GM18505 (cell line): Measurements from ENCODE around the gene TMEM248.
"Not testable (repeated sequence)": the region's sequence is repeated elsewhere in the genome, so short reads cannot be mapped to it uniquely, and the experiment has no call there.

Experiments used
- ATAC-seq: cut with Tn5 transposase; IDR thresholded peaks from one replicate; pipeline ENCODE4 v1.9.1; 2021; ENCODE audit not compliant: unreplicated experiment
- POLR2A ChIP-seq: IDR thresholded peaks from 4 replicates; pipeline ENCODE4 v1.6.1; 2011; ENCODE audit warnings: borderline replicate concordance; ENCODE audit not compliant: insufficient read depth, insufficient read length; ENCODE audit errors: extremely low read depth

TMEM248 gene

GRCh38 chr7:66901941-66902843, 18.8 kb upstream of the TMEM248 start:
- no peak for TF ChIP-seq POLR2A
- ATAC-seq: no peak

GRCh38 chr7:66902844-66903180, 18.2 kb upstream of the TMEM248 start:
- TF ChIP-seq POLR2A: no peak
- no peak for ATAC-seq

- no peak for ATAC-seq
Observed at GRCh38 chr7:66903360-66904062, 17.5 kb upstream of the TMEM248 start.

GRCh38 chr7:66904063-66904593, 16.9 kb upstream of the TMEM248 start:
- ATAC-seq: no peak
- TF ChIP-seq POLR2A: no peak

More at GRCh38 chr7:66903360-66904062, 17.5 kb upstream of the TMEM248 start:
- TF ChIP-seq POLR2A: no peak

GRCh38 chr7:66905278-66905677, 15.7 kb upstream of the TMEM248 start:
- TF ChIP-seq POLR2A: no peak
- no peak for ATAC-seq

GRCh38 chr7:66905689-66906088, 15.3 kb upstream of the TMEM248 start:
- ATAC-seq: no peak
- TF ChIP-seq POLR2A: no peak

- no peak for TF ChIP-seq POLR2A
- ATAC-seq: no peak
Observed at GRCh38 chr7:66907731-66908130, 13.3 kb upstream of the TMEM248 start.

GRCh38 chr7:66908598-66908997, 12.4 kb upstream of the TMEM248 start:
- ATAC-seq: not testable (repeated sequence)

GRCh38 chr7:66910789-66911188, 10.2 kb upstream of the TMEM248 start:
- no peak for ATAC-seq
- TF ChIP-seq POLR2A: no peak

- not testable (repeated sequence) for ATAC-seq
Observed at GRCh38 chr7:66911191-66911590, 9.8 kb upstream of the TMEM248 start.

GRCh38 chr7:66912195-66912594, 8.8 kb upstream of the TMEM248 start:
- no peak for ATAC-seq
- no peak for TF ChIP-seq POLR2A

GRCh38 chr7:66913118-66914037, 7.6 kb upstream of the TMEM248 start:
- no peak for TF ChIP-seq POLR2A
- ATAC-seq: no peak

GRCh38 chr7:66917904-66918303, 3.1 kb upstream of the TMEM248 start:
- not testable (repeated sequence) for ATAC-seq
